Right ventricle myocardium superior (tissue), 1 donor: ENCODE measurements around the gene KLHDC9. TPM values are rescaled to one million over a fixed set of nuclear protein-coding genes. Genes with fewer than 3 reads are reported as not detected.
"Not testable (repeated sequence)": the region's sequence is repeated elsewhere in the genome, so short reads cannot be mapped to it uniquely, and the experiment has no call there.

Experiments used
- ATAC-seq: fragments of 200-7000 bp; cut with Tn5 transposase; one replicate; pipeline ENCODE4 v1.9.1; 2020; ENCODE audit warnings: mild to moderate bottlenecking; ENCODE audit not compliant: poor library complexity
- DNase-seq: peaks from one replicate; pipeline ENCODE4 v3.0.0-alpha.2; 2020
- intact Hi-C: fragments of 100-400 bp; cut with DNase I; formaldehyde crosslinking; loops from one replicate; pipeline ENCODE4 v1.11.2; 2022
- total RNA-seq: library from RNA; stranded (reverse); fragmentation: NEBNext Ultra II Directional; extraction: Animal tissue kit (Norgen Biotek cat#: 25700); gene quantifications from one replicate; pipeline ENCODE4 v1.2.1, GENCODE V29; 2021
- donor health status: DM: no; HTN: yes; CAD: no; lungs with severe emphysema.

The KLHDC9 gene
- total RNA-seq, 1 donor from 2014 or later: 4.7 TPM

DNA sequence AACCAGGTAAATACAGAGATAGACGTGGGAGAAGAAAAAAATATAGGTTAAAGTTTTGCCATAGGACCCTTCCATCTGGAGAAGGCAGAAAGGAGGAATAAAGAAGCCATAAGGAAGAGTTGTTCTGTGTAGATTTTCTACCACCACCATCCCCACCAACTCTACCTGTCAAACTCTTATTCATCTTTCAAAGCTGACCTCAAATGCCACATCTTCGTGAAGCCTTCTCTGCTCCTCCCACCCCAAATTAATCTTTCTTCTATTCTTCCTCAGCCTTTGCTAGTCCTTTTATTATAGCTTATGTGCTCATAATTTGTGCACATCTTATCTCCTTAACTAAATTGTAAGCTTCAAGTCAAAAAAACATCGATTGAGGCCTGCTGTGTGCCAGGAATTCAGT is 7.5 kb upstream of the KLHDC9 start:
- DNase-seq: no peak
- ATAC-seq: no peak
- intact Hi-C loops: no loop called here

DNA sequence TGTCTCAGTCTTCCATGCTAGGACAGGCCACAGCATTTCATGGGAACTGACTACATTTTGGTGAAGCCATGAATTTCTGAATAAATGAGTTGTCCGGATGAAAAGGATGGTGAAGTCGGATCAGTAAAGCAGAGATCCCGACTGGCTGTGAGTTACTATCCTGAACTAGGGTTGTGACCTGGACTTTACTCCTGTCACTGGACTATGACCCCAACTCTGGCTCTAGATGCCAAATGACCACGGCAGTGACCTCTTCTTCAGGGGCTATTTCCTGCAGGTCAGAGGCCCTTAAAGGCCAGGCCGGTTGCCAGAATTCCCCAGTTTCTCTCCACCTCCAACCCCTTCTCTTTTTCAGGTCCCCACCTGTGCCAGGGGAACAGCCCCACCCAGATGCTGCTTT is 7.1 kb upstream of the KLHDC9 start:
- ATAC-seq (no peak), DNase-seq (no peak)
- intact Hi-C loops: no loop called here

DNA sequence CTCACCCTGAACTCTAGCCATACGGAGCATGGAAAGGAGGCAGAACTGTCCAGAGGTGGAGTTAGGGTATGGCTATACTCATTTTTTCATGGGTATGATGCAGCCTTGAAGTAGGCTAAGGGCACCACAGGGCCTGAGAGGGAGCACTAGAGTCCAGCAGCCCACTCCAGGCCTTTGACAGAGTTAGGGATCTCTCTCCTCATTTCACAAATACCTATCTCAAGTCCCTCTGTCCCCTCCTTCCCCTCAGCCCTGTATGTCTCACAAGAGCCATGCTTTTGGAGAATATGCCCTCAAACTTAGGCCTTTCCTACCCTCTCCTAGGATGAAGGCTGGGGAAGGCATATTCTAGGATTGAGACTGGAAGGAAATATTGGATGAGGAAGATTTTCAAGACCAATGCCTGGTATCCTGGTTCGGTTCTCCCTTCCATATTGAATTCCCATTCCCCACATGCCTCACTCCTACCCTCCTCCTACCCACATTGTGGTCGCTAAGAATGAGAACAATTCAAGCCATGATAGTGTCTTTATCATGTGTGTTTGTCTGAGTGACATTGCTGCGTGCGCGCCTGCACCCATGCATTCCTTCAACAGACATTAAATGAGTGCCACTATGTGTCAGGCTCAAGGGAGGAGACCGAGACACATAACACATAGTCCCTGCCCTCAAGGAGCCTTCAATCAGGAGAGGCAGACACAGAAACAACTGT is 6.2 kb upstream of the KLHDC9 start:
- no peak for ATAC-seq
- intact Hi-C loops: no loop called here
- no peak for DNase-seq

GRCh38 chr1:161092621-161093028 is 5.5 kb upstream of the KLHDC9 start:
- DNase-seq (no peak), ATAC-seq (no peak)
- intact Hi-C loops: no loop called here

DNA sequence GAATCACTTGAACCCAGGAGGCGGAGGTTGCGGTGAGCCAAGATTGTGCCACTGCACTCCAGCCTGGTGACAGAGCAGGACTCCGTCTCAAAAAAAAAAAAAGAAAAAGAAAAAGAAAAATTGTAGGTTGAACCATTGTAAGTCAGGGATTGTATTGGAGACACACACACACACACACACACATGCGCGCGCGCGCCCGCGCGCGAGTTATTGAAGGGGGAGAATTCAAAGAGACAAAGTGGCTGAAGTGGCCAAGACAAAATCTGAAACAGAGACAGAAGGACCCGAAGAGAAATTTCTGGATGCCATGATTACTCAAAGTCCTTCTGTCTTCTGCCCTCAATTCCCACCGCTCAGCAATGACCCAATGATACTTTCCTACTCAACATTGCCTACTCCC is 3.7 kb upstream of the KLHDC9 start:
- no peak for ATAC-seq
- intact Hi-C loops: no loop called here
- DNase-seq: no peak

- no peak for ATAC-seq
- no peak for DNase-seq
- intact Hi-C loops: loop anchor here (5.0 kb wide), 1 partner anchor 48 kb away; the partner anchor contains the start of gene USF1
Measured at GRCh38 chr1:161095230-161095629, 2.9 kb upstream of the KLHDC9 start.

DNA sequence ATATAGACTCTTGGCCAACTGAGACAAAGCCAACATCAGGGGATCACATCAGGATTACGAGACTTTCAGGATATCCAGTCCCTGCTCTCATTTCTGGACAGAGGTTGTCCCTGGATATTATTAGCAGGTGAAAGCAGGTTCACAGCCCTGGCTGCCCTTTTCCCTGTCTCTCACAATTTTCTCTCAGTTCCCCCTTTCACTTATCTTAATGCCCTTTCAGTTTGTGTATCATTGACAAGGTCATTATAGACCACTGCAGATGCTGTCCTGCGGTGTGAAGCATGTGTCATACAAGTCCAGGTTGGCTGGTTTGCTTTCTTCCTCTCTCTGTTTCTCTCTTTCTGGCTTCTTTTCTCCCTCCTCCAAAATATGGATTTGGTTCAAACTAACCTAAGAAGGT is 2.1 kb upstream of the KLHDC9 start:
- DNase-seq: no peak
- no peak for ATAC-seq
- intact Hi-C loops: loop anchor here (5.0 kb wide), 1 partner anchor 49 kb away; the partner anchor contains the start of gene USF1

GRCh38 chr1:161096530-161096929 is 1.6 kb upstream of the KLHDC9 start:
- intact Hi-C loops: loop anchor here (5.0 kb wide), 1 partner anchor 49 kb away; the partner anchor contains the start of gene USF1
- DNase-seq (peak; percentile 56), ATAC-seq (peak; percentile 59)

- intact Hi-C loops: loop anchor here (2.0 to 5.0 kb wide), 2 partner anchors 52 to 102 kb away; partner anchors contain the start of gene USF1
- no peak for ATAC-seq
- DNase-seq: no peak
Measured at GRCh38 chr1:161099090-161099802, 1.1 kb downstream of the KLHDC9 start.

DNA sequence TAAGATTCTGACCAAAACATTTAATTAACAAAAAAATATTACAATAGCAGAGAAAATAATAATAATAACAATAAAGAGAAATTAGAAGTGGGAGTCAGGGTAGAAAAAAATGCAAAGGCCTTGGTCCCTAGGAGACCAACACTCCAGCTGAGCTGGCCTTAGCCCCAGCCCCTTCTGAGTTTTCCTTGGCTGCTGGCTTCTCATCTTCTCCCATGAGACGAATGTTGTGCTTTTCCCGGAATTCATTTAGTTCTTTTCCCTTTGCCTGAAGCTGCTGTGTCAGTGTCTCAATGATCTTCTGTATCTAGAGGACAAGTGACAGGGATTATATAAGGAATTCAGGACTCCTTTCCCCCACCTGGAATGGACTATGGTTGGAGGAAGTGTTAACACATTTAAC is 2.4 kb downstream of the KLHDC9 start:
- intact Hi-C loops: no loop called here
- DNase-seq (no peak), ATAC-seq (no peak)

- no peak for ATAC-seq
- intact Hi-C loops: no loop called here
- DNase-seq: no peak
Measured at GRCh38 chr1:161106431-161106830, 8.3 kb downstream of the KLHDC9 start.

DNA sequence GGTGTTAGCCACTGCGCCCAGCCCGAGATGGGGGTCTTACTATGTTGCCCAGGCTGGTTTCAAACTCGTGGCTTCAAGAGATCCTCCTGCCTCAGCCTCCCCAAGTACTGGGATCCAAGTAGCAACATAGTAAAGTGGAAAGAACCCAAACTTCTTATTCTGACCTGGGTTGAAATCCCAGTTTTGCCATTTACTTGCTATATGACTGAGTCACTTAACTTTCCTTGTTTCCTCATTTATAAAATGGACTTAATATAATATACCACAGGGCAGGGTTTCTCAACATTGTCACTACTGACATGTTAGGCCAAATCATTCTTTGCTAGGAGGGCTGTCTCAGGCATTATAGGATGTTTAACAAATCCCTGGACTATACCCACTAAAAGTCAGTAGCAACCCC is 13.0 kb downstream of the KLHDC9 start:
- DNase-seq: no peak
- no peak for ATAC-seq
- intact Hi-C loops: no loop called here

DNA sequence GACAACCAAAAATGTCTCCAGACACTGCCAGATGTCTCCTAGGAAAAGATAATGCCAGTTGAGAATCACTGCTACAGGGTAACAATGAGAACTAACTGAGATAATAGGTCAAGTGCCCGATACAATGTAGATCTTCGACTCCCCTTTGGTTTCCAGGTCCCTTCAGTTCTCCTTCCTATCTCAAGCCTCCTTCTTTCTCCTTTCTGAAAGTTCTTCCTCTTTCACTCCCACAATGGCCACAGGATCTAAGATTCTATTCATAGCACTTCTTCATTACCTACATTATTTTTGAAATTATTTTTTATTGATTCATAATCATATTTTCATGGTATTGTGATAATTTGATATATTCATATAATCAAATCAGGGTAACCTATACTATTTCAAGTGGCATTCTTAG is 13.4 kb downstream of the KLHDC9 start:
- ATAC-seq (no peak), DNase-seq (no peak)
- intact Hi-C loops: no loop called here

GRCh38 chr1:161113915-161114314 is 15.8 kb downstream of the KLHDC9 start:
- intact Hi-C loops: no loop called here
- ATAC-seq: no peak
- DNase-seq: no peak

DNA sequence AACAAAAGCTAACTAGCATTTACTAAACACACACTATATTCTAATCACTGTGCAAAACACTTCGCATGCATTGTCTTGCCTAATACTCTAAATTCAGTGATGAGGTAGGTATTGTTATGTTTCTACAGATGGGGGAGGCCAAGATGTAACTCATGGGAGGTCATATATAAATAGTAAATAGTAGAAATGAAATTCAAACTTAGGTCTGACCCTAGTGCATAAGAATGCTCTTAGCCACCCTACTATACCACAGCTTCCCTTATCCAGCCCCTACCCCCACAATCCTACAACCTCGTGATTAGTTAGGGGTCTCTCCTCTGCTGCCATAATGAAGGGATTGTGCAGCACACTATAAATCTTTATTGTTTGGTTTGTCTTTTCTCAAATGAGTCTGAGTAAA is 16.4 kb downstream of the KLHDC9 start:
- DNase-seq (no peak), ATAC-seq (no peak)
- intact Hi-C loops: no loop called here

- intact Hi-C loops: no loop called here
- no peak for ATAC-seq
- no peak for DNase-seq
Measured at GRCh38 chr1:161115132-161115711, 17.1 kb downstream of the KLHDC9 start.

- intact Hi-C loops, ATAC-seq, DNase-seq: not testable (repeated sequence)
Measured at GRCh38 chr1:161115961-161116360, 17.8 kb downstream of the KLHDC9 start.

DNA sequence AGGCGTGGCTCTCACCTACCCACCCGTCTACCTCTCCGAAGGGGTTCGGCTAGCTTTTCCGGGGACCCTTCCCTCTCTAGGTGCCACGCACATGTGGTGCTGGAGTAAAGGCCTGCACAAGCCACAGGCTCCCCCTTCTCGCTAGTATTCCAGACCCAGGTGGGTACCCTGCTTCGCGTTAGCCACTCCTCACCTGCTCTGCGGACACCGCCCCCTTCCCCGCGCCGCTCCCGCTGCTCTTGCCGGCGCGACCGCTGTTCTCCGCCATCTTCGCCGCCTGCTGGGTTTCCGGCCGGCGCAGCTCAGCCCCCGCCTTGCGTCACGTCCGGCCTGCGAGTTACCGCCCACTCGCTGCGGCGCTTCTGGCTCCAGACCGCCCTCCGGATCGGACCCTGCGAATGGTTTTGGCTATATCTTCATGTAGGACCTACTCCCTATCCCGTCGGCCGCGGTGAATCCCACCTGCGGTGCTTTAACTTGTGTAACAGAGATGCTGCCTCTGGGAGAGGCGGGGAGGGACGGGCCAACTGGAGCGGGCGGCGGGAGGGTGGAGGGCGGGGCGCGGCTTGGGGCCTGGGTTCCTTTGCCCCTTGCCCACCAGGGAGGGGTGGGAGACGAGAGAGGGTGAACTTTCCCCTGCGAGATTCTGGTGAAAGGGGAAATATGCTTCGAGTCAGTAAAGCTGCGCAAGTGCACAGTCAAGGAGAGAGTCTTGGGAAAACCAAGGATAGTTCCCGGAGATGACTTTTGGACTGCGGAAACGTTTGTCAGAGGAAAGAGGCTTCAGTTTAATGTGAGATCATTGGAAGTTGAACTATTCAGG is 19.8 kb downstream of the KLHDC9 start, which contains the start of the genes NIT1 and PFDN2:
NIT1 (plus strand) TSS at position 347 of the 823 bp plus-strand sequence; CDS start at position 419, 72 bp downstream.
PFDN2 (minus strand) TSS at position 279 of the 823 bp plus-strand sequence; CDS start at position 268, 11 bp downstream.
- intact Hi-C loops: no loop called here
- ATAC-seq: peak; percentile 96
- peak; percentile 93 for DNase-seq
